ENCODE data around the gene SLC49A3.
"Not testable (repeated sequence)": the region's sequence is repeated elsewhere in the genome, so short reads cannot be mapped to it uniquely, and the experiment has no call there.

Gene SLC49A3

DNA sequence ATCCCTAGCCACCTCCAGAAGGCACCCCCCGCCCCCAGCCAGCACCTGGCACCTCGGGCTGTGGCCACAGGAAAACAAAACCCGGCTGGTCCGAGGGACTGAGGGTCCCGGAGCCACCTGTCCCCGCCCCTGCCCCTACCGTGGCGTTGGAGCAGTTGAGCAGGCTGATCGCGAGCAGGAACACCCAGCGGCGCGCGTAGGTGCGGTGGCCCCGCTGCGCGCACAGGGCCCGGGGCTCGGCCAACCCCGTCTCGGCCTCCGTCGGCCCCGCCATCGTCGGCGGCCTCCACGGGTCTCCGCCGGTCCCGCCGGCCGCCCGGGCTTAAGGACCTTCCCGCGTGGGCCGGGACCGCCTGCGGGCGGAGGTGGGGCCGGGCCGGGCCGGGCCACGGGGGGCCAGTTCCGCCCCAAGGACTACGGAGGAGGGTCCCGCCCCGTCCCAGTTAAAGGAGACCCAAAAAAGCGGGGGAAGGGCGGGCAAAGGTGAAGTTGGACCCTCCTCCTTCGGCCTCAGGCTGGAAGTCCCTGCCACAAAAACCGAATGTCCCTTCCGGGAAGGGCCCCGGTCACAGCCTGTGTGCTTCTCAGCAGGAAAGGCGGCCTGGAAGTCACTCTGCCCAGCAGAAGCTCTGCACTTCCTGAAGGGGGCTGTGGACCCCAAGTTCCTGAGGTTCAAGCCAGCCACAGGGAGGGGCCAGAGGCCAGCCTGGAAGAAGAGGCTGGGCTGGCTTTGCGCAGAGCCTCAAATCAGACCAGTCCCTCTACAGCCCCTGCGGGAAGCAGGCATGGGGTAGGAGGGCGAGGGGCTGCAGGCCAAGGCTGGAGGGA lies at the start of gene SLC49A3:
SLC49A3 (minus strand) TSS at position 298 of the 828 bp plus-strand sequence; CDS start at position 274, 24 bp downstream.
- DNase-seq (ENCODE audit: low read depth in 2 of 2), result no peak

DNA sequence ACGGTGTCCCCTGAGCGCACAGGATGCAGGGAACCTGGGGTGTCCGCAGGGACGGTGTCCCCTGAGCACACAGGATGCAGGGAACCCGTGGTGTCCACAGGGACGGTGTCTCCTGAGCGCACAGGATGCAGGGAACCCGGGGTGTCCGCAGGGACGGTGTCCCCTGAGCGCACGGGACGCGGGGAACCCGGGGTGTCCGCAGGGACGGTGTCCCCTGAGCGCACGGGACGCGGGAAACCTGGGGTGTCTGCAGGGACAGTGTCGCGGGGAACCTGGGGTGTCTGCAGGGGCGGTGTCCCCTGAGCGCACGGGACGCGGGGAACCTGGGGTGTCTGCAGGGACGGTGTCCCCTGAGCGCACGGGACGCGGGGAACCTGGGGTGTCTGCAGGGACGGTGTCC lies 47.6 kb upstream of the SLC49A3 start:
- DNase-seq (ENCODE audit: low read depth in 2 of 2), result not testable (repeated sequence)

DNA sequence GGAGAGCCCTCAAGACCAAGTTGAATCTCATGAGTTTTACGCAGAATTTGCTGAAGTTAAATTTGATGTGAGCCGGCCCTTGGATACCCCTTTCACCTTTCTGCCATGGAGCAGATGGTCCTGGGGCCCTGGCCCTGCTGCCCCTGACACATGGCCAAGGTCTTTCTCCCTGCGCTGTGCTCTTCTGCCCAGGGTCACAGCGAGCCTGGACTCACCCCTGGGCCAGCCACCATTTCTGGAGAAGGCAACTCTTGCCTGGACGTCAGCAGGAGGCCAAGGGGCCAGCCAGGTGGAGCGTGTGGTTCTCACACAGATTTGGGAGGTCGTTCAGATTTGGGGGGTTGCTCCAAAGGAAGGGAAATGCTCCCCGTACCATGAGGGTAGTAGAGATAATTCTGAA lies 46.6 kb upstream of the SLC49A3 start:
- DNase-seq (ENCODE audit: low read depth in 2 of 2), result no peak

DNA sequence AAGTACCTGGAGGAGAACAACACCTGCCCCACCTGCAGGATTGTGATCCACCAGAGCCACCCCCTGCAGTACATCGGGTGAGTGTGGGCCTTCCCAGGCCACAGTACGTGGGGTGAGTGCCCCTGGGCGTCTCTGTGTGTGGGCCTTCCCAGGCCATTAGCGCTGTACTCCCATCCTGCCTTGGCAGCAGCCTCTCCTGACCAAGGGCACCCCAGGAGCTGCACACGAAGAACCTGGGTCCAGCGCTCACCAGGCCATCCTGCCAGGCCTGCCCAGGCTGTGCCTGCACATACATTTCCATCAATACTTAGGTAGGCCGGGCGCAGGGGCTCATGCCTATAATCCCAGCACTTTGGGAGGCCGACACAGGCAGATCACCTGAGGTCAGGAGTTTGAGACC lies 46.0 kb upstream of the SLC49A3 start:
- no peak for DNase-seq (ENCODE audit: low read depth in 2 of 2)

DNA sequence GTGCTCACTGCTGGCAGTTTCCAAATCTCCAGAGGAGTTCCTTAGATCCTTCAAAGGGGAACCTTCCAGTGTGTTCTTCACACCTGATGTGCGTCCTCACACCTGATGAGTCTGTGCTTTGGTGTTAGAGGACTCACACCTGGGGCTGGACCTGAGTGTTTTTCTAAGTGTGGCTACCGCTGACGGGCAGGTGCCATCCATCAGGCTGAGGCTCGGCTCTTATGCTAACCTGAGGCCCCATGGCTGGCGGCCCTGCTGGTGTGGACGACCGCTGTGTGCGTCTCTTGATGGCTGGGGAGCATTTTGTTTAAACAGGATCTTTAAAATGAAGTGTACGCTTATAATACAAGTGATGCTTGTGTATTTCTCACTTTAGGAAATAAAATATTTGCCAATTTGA lies 45.1 kb upstream of the SLC49A3 start:
- no peak for DNase-seq (ENCODE audit: low read depth in 2 of 2)

DNA sequence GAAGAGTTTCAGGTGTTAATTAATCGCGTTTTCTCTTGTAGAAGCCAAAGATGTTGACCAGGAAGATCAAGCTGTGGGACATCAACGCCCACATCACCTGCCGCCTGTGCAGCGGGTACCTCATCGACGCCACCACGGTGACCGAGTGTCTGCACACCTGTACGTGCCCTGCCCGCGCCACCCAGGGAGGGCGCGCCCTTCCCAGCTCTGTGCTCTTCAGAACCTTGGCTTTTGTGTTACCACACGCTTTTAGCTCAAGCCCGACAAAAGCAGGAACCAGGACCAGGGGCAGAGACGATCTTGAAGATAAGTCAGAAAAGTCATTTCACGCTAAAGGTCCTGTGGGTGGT lies 44.7 kb upstream of the SLC49A3 start:
- DNase-seq (ENCODE audit: low read depth in 2 of 2), result no peak

DNA sequence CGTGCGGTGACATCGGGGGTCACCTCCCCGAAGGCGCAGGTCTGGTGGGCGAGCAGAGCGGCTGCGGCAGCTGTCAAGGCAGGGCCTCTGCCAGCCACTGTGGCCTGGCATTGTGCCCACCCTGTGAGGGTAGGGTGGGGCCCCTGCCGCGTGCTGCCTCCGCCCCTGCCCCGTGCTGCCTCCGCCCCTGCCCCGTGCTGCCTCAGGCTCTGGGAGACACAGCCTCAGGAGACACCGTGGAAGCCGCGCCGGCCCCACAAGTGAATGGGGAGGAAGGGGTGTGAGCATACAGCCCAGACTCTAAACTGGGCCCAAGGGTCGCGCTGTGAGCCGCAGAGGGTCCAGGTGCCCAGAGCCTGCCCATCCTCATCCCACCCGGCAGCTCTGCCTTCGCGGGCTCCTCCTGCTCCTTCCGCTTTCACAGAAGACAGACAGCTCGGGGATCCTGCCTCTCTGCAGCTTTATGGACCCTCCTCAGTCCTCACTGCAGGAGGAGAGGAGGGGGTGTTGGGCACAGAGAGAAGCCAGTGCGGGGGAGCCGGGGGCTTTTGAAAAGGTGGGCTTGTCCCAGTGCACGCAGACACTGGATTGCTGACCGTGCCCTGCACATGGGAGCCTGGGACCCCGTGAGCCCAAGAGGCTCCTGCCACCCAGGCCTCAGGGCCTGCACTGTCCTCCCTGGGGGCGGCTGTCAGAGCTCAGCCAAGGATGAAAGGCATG lies 44.1 kb upstream of the SLC49A3 start:
- no peak for DNase-seq (ENCODE audit: low read depth in 2 of 2)

DNA sequence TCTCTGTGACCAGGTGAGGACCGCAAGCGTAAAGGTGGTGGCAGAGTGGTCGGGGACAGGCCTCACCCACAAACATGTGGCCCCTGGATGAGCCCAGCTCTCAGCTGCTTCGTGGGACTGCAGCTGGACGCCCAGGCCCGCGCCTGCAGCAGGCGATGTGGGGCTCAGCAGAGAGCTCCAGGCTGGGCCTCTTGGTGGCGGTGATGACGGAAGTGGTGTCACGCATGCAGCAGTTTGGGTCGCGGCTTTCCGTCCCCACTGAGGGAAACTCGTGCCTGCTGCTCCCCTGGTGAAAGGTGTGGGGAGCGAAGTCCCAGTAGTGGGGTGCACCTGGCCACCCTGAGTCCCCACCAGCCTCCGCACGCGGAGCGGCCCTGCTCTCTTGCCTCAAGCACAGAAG lies 43.5 kb upstream of the SLC49A3 start:
- DNase-seq (ENCODE audit: low read depth in 2 of 2), result no peak

DNA sequence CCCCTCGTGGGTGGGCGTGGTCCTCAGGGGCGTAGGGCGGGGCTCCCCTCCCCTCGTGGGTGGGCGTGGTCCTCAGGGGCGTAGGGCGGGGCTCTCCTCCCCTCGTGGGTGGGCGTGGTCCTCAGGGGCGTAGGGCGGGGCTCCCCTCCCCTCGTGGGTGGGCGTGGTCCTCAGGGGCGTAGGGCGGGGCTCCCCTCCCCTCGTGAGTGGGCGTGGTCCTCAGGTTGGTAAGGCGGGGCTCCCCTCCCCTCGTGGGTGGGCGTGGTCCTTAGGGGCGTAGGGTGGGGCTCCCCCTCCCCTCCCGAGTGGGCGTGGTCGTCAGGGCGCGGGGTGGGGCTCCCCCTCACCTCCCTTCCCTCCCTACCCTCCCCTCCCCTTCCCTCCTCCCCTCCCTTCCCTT lies 43.0 kb upstream of the SLC49A3 start:
- not testable (repeated sequence) for DNase-seq (ENCODE audit: low read depth in 2 of 2)

DNA sequence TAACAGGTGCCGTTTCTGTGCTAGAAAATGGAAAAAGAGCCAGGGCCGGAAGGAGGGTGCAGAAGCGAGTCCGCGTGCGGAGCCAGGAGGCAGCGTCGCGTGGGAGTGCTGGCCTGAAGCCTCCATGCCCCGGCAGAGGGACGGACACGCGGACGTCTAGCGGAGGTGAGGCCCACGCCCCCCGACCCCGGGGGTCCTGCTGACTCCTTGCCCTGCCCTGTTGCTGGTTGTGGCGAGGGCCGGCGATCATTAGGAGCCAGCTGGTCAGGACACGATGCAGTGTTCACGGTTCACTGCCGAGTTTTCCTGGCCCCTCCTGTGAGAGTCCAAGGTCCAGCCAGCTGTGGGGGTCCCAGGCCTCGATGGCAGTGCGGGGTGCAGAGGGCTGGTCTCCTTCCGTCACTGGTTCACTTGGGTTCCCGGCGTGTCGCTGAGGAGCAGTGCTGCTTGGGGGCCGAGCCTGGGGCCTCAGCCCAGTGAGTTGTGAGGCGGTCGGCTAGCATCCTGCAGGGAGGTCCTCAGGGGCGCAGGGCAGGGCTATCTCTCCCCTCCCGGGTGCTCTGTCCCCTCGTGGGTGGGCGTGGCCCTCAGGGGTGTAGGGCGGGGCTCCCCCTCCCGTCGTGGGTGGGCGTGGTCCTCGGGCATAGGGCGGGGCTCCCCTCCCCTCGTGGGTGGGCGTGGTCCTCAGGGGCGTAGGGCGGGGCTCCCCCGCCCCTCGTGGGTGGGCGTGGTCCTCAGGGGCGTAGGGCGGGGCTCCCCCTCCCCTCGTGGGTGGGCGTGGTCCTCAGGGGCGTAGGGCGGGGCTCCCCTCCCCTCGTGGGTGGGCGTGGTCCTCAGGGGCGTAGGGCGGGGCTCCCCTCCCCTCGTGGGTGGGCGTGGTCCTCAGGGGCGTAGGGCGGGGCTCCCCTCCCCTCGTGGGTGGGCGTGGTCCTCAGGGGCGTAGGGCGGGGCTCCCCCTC lies 42.3 kb upstream of the SLC49A3 start:
- not testable (repeated sequence) for DNase-seq (ENCODE audit: low read depth in 2 of 2)

DNA sequence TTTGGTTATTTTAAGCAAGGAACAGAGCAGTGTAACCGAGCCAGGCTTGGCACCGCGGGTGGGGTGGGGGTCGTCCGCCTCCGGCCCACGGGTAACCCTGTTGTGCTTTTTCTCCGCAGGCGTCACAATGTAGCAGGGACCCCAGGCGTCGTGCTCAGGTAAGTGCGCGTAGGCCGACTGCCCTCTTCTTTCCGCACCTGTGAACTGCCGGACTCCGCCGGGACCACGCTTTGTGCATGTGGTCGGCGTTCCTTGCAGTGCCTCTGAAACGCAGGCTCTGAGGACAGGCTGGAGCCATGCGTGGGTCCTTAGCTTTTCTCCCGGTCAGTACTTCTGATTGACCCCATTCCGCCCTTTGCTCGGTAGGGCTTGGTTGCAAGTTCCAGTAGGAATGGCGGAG lies 41.6 kb upstream of the SLC49A3 start:
- no peak for DNase-seq (ENCODE audit: low read depth in 2 of 2)

DNA sequence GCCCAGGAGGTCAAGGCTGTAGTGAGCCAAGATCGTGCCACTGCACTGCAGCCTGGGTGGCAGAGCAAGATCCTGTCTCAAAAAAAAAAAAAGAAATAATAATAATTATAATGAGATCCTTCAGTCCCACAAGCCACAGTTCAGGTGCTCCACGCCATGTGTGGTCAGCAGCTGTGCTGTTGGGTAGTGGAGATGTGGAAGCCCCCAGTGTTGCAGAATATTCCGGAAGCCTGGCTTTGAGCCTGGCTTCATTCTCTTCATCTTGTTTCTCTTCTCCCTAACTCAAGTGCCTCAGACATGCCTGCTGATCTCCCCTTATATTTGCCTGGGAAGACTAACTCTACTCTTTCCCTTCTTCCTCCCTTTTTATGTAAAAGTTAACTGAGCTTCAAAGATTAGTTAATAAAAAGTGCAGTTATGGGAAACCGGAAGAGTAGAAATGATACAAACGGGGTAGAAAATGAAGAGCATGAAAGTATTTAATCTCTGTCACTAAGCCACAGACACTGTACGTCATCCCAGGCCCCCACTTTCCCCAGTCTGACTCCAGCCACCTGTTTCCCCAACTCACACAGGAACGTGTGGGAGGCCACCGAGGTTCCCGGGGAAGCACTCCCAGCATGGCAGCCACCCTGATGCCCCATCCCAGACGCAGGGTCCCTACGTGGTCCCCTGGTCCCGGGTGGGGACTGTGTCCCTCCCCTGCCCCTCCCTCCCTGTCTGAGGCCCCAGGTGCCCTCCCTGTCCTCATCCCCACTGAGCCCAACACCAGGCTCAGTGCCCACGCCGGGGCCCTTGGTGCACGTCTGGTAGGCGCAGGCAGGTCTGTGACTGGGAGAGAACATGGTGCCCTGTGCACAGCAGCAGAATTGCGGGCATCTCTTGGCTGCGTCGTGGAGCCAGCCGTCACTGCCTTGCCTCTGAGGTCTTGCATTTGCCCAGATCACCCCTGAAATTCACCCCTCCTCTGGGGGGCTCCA lies 40.7 kb upstream of the SLC49A3 start:
- DNase-seq (ENCODE audit: low read depth in 2 of 2), result no peak

DNA sequence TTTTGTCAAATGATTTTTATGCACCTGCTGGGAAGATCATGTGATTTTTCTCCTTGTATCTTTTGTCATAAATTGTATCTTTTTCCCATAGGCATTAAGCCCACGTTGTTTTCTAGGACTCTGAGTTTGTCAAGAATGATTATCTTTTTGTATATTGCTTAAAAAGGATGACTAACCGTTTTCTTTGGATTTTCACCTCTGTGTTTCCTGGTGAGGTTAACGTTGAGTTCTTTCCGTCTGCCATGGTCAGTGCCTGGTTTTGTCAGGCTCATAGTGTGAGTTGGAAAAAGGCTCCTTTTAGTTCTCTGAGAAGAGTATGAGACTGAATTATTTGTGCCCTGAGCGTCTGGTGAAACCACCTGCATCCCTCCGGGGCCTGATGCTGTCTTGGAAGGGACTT lies 38.6 kb upstream of the SLC49A3 start:
- no peak for DNase-seq (ENCODE audit: low read depth in 2 of 2)

DNA sequence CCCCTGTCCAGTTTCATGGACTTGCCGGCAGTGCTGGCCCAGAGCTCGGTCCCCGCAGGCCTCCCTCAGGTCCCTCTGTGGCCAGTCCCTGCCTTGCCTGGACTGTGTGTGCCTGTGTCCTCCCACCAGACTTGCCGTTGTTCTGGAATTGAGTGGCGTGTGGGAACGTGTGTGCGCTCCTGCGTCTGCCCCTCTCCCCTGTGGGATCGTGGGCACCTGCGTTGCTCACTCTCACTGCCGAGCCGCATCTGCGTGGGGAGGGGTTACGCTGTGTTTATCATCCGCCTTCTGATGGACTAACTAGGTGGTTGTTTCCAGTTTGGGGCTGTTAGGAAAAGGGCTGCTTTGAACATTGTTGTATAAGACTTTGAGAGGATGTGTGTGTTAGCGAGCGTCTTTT lies 37.9 kb upstream of the SLC49A3 start:
- DNase-seq (ENCODE audit: low read depth in 2 of 2), result no peak

DNA sequence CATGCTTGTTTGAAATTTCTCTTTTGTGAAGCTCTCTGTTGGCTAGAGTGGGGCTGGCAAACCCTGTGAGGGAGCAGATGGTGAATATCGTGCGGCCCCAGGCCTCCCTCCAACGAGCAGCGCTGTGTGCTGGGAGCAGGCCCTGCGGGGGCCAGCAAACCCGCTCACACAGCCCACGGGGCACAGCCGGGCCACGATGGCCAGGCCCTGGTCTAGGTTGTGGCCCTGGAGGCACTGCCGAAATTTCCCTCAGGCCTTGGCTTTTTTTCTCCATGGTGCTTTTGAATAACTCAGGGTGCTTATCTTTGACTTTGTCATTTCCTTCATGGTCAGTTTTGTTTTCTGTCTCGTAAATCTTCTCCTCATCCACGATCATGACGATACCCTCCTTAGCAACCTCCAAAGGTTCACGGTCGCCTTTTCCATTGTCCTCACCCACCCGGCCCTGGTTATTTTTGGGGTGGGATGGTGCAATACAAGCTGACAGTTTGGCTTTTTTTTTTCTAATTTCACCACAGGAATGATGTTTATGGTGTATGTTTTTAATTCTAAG lies 37.4 kb upstream of the SLC49A3 start:
- no peak for DNase-seq (ENCODE audit: low read depth in 2 of 2)

DNA sequence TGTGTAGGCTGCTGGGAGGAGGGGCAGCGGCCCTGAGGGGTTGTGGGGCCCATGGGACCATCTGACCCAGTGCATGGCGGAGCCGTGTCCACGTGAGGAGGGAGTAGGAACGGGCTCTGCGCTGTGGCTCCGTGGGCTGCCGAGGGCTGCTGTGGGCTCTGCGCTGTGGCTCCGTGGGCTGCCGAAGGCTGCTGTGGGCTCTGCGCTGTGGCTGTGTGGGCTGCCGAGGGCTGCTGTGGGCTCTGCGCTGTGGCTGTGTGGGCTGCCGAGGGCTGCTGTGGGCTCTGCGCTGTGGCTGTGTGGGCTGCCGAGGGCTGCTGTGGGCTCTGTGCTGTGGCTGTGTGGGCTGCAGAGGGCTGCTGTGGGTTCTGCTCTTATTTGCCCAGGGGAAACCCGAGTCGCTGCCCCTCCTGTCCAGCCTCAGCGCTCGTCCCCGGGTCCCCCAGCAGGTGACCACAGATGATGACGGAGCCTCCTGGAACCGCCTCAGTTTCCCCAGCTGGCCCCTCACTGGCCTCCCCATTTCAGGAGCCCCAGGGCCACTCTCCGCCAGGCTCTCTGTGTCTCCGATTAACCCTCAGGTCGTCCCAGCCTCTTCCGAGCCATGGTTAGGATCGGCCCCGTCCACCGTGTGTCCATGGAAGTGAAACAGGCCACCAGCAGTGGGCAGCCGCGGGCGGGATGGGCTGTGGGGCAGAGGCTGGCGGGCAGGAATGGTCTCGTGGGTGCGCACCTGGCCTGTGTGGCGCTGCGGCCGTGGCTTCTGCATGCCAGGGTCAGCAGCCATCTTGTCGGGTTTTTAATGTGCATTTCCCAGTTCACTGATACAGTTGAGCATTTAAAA lies 36.7 kb upstream of the SLC49A3 start:
- no peak for DNase-seq (ENCODE audit: low read depth in 2 of 2)

DNA sequence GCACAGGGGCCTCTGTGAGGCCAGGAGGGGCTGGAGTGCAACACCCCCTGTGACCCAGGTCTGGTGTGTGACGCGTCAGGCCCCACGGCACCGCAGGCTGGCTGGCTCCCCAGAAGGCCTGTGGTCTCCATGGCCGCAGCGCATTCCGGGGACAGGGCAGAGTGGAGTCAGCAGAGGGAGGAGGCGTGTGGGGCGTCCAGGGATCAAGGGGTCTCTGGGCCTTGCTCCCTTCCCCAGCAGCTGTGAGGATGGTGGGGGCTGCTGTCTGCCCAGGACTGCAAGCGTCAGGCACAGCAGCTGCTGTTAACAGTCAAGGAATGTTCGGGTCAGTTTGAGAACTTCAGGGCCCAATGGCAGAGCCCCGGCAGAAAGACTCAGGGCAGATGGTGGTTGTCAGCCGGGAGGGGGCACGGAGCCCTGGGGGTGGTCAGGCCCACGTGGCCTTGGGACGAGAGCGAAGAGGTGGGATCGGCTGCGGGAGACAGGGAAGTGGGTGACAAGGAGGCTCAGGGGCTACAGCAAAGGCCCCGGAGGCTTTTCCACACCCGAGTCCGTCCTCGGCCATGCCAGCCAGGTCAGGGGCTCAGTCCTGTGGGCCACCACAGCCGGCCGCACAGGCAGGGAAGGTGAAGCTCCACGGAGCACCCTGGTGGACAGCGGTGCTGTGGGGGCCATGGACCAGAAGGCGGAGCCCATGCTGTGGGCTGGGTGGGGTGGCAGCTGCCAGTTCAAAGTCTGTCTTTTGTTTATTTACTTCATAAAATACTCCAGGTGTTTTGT lies 35.0 kb upstream of the SLC49A3 start:
- DNase-seq (ENCODE audit: low read depth in 2 of 2), result no peak

DNA sequence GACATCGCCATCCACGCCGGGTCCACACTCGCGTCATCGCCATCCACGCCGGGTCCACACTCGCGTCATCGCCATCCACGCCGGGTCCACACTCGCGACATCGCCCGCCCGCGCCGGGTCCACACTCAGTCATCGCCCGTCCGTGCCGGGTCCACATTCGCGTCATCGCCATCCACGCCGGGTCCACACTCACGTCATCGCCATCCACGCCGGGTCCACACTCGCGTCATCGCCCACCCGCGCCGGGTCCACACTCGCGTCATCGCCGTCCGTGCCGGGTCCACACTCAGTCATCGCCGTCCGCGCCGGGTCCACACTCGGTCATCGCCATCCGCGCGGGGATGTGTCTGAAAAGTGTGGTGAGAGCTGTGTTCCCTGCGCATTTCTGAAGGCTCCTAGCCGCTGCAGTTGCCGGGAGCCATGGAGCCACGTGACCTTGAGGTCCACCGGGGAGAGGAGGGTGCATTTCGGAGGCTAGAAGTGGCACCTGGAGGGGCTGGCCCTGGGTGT lies 34.0 kb upstream of the SLC49A3 start:
- no peak for DNase-seq (ENCODE audit: low read depth in 2 of 2)

Data from stimulated activated CD4-positive, alpha-beta T cell treated with anti-CD3 and anti-CD28 coated beads, Interleukin-1b, Interleukin-23, amount 100 ng/mL, for 1 hour (primary cell).